GM23248 (cell line): ENCODE data around the gene DEDD2. TPM values are rescaled to one million over a fixed set of nuclear protein-coding genes. Genes with fewer than 3 reads are reported as not detected.
A peak's percentile ranks its signal among the peaks of the same experiment; 100 is the strongest.

Source experiments
- DNase-seq: peaks from one replicate; pipeline ENCODE4 v3.0.0-alpha.2; 2015
- H2AFZ ChIP-seq: fragments of 200-600 bp; sonication (generic); 2 replicates; pipeline ENCODE4 v1.6.1; 2016; ENCODE audit warnings: antibody characterized with exemption
- H3F3A ChIP-seq: fragments of 200-600 bp; sonication (generic); 2 replicates; pipeline ENCODE4 v1.6.1; 2016; ENCODE audit warnings: mild to moderate bottlenecking, antibody characterized with exemption, mixed run types; ENCODE audit not compliant: insufficient read depth
- H3K27ac ChIP-seq: fragments of 200-600 bp; sonication (generic); 2 replicates; pipeline ENCODE4 v1.5.1; 2016; ENCODE audit warnings: mild to moderate bottlenecking
- H3K27me3 ChIP-seq: fragments of 200-600 bp; sonication (generic); replicated peaks from 2 replicates; pipeline ENCODE4 v1.6.1; 2016; ENCODE audit warnings: mild to moderate bottlenecking; ENCODE audit not compliant: insufficient read depth
- H3K36me3 ChIP-seq: fragments of 200-600 bp; sonication (generic); 2 replicates; pipeline ENCODE4 v1.6.1; 2016; ENCODE audit warnings: low read depth, mild to moderate bottlenecking
- H3K4me1 ChIP-seq: fragments of 200-600 bp; sonication (generic); 2 replicates; pipeline ENCODE4 v1.6.1; 2016; ENCODE audit warnings: mild to moderate bottlenecking; ENCODE audit not compliant: insufficient read depth
- H3K4me2 ChIP-seq: fragments of 200-600 bp; sonication (generic); one replicate; pipeline ENCODE4 v1.6.1; 2016; ENCODE audit warnings: mild to moderate bottlenecking; ENCODE audit not compliant: unreplicated experiment
- H3K4me3 ChIP-seq: fragments of 200-600 bp; sonication (generic); 2 replicates; pipeline ENCODE4 v1.5.1; 2016; ENCODE audit warnings: mild to moderate bottlenecking
- H3K79me2 ChIP-seq: fragments of 200-600 bp; sonication (generic); 2 replicates; pipeline ENCODE4 v1.6.1; 2016; ENCODE audit warnings: mild to moderate bottlenecking; ENCODE audit not compliant: insufficient read depth
- H3K9ac ChIP-seq: fragments of 200-600 bp; sonication (generic); 2 replicates; pipeline ENCODE4 v1.6.1; 2016; ENCODE audit warnings: mild to moderate bottlenecking
- H3K9me2 ChIP-seq: fragments of 200-600 bp; sonication (generic); 2 replicates; pipeline ENCODE4 v1.6.1; 2016; ENCODE audit warnings: mixed run types, mild to moderate bottlenecking, moderate library complexity; ENCODE audit not compliant: insufficient read depth
- H3K9me3 ChIP-seq: fragments of 200-600 bp; sonication (generic); one replicate; pipeline ENCODE4 v1.6.1; 2017; ENCODE audit warnings: low read depth
- H4K20me1 ChIP-seq: fragments of 200-600 bp; sonication (generic); 2 replicates; pipeline ENCODE4 v1.6.0; 2016; ENCODE audit not compliant: insufficient read depth
- EZH2 ChIP-seq: fragments of 200-600 bp; sonication (generic); IDR thresholded peaks from 2 replicates; pipeline ENCODE4 v1.6.1; 2018; ENCODE audit warnings: antibody characterized with exemption, mild to moderate bottlenecking; ENCODE audit not compliant: insufficient read depth, poor library complexity, severe bottlenecking
- EZH2phosphoT487 ChIP-seq: fragments of 200-600 bp; sonication (generic); IDR thresholded peaks from 2 replicates; pipeline ENCODE4 v1.6.1; 2018; ENCODE audit warnings: antibody characterized with exemption, moderate library complexity, mild to moderate bottlenecking, low read depth; ENCODE audit not compliant: insufficient read depth
- WGBS, 2 experiments: methylation state at CpG; one replicate each; pipeline ENCODE4 v1.1.6; 2015 to 2017; ENCODE audit warnings: low lambda C conversion rate in 2 of 2, low coverage in 1 of 2; ENCODE audit errors: missing lambda C conversion rate in 2 of 2; 5-methylcytosine and 5-hydroxymethylcytosine counted together
- in situ Hi-C: fragments of 300-500 bp; cut with MboI; formaldehyde crosslinking; loops from 2 replicates; pipeline ENCODE4 v1.15.0; 2020
- polyA plus RNA-seq: library from polyadenylated mRNA; unstranded; fragments of >200 nt; fragmentation: Nextera tagmentation; extraction: Ambion mirVana; gene quantifications from 2 replicates; pipeline ENCODE4 v1.2.1, GENCODE V29; 2016
- total RNA-seq: library from RNA; depleted of rRNA; stranded (reverse); fragments of >200 nt; shearing (Covaris generic); gene quantifications from 2 replicates; pipeline ENCODE4 v1.2.3, GENCODE V29; 2014

The DEDD2 gene
- total and polyA plus RNA-seq, 2 experiments from 2014 or later, result 21.1 to 27.8 TPM

GRCh38 chr19:42250666-42251531, 33.4 kb upstream of the DEDD2 start:
- DNase-seq, result peak; percentile 86
- peak overlapping the region; percentile 94 for H3K27ac ChIP-seq
- H4K20me1 ChIP-seq, result no peaks in the 10 kb centered on the region
- H3K4me3 ChIP-seq, result peak overlapping the region; percentile 83
- H3K9ac ChIP-seq, result peak overlapping the region; percentile 77
- peaks cover 68% of the 10 kb centered on the region for H3K79me2 ChIP-seq
- WGBS, 2 experiments, result 3 to 5% methylated on average over 16 to 19 of the region's 19 CpGs
- peaks cover 33% of the 10 kb centered on the region for H3K4me1 ChIP-seq
- H3K27me3 ChIP-seq, result no peaks in the 10 kb centered on the region
- in situ Hi-C loops, result no loop called here
- no peak for TF ChIP-seq EZH2
- TF ChIP-seq EZH2phosphoT487, result no peak
- H3K9me3 ChIP-seq, result no peaks in the 10 kb centered on the region
- no peaks in the 10 kb centered on the region for H3K36me3 ChIP-seq
- H3F3A ChIP-seq, result peaks cover 20% of the 10 kb centered on the region
- peak overlapping the region; percentile 73 for H3K4me2 ChIP-seq
- H2AFZ ChIP-seq, result no peak overlapping the region
- H3K9me2 ChIP-seq, result no peaks in the 10 kb centered on the region

GRCh38 chr19:42250183-42250665, 32.7 kb upstream of the DEDD2 start:
- in situ Hi-C loops, result no loop called here
- peak overlapping the region; percentile 63 for H3K4me3 ChIP-seq
- DNase-seq, result peak; percentile 35
- H4K20me1 ChIP-seq, result no peaks in the 10 kb centered on the region
- no peaks in the 10 kb centered on the region for H3K36me3 ChIP-seq
- H3K4me2 ChIP-seq, result peak overlapping the region; percentile 73
- no peak overlapping the region for H2AFZ ChIP-seq
- H3K9me2 ChIP-seq, result no peaks in the 10 kb centered on the region
- peak overlapping the region; percentile 77 for H3K9ac ChIP-seq
- H3K4me1 ChIP-seq, result peaks cover 37% of the 10 kb centered on the region
- peaks cover 26% of the 10 kb centered on the region for H3F3A ChIP-seq
- H3K27me3 ChIP-seq, result no peaks in the 10 kb centered on the region
- peak overlapping the region; percentile 94 for H3K27ac ChIP-seq
- TF ChIP-seq EZH2 (no peak), EZH2phosphoT487 (no peak)
- H3K9me3 ChIP-seq, result no peaks in the 10 kb centered on the region
- peaks cover 68% of the 10 kb centered on the region for H3K79me2 ChIP-seq
- 19 to 31% methylated on average over 14 of the region's 15 CpGs for WGBS, 2 experiments

GRCh38 chr19:42249769-42250168, 32.3 kb upstream of the DEDD2 start:
- no peaks in the 10 kb centered on the region for H3K36me3 ChIP-seq
- in situ Hi-C loops, result no loop called here
- TF ChIP-seq EZH2, result no peak
- TF ChIP-seq EZH2phosphoT487, result no peak
- peak overlapping the region; percentile 94 for H3K27ac ChIP-seq
- H2AFZ ChIP-seq, result no peak overlapping the region
- H3K4me2 ChIP-seq, result no peak overlapping the region
- DNase-seq, result no peak
- H3K9me3 ChIP-seq, result no peaks in the 10 kb centered on the region
- H3K9ac ChIP-seq, result peak overlapping the region; percentile 77
- H4K20me1 ChIP-seq, result no peaks in the 10 kb centered on the region
- no peak overlapping the region for H3K4me3 ChIP-seq
- peaks cover 30% of the 10 kb centered on the region for H3F3A ChIP-seq
- WGBS, 2 experiments, result 80 to 85% methylated on average over 6 of the region's 6 CpGs
- peaks cover 40% of the 10 kb centered on the region for H3K4me1 ChIP-seq
- no peaks in the 10 kb centered on the region for H3K9me2 ChIP-seq
- H3K27me3 ChIP-seq, result no peaks in the 10 kb centered on the region
- H3K79me2 ChIP-seq, result peaks cover 66% of the 10 kb centered on the region

GRCh38 chr19:42249149-42249750, 31.8 kb upstream of the DEDD2 start:
- Histone ChIP-seq H2AFZ (no peak overlapping the region), H3K79me2 (peaks cover 61% of the 10 kb centered on the region), H3K27ac (no peak overlapping the region), H4K20me1 (no peaks in the 10 kb centered on the region), H3K27me3 (no peaks in the 10 kb centered on the region), H3K9ac (no peak overlapping the region), H3F3A (peaks cover 30% of the 10 kb centered on the region), H3K9me3 (no peaks in the 10 kb centered on the region), H3K4me2 (no peak overlapping the region), H3K9me2 (no peaks in the 10 kb centered on the region), H3K4me1 (peaks cover 40% of the 10 kb centered on the region), H3K36me3 (no peaks in the 10 kb centered on the region), H3K4me3 (no peak overlapping the region)
- WGBS, 2 experiments, result 83 to 93% methylated on average over 11 to 36 of the region's 36 CpGs
- in situ Hi-C loops, result no loop called here
- TF ChIP-seq EZH2phosphoT487, result no peak
- no peak for TF ChIP-seq EZH2
- DNase-seq, result no peak
